ENCODE results near the gene GNAT1. TPM values are rescaled to one million over a fixed set of nuclear protein-coding genes. Genes with fewer than 3 reads are reported as not detected.

Gene GNAT1
- total and polyA plus RNA-seq, 2 of the 13 experiments (the other 11 are each of a cell fraction or from before 2014, with no cell fraction given), result 0.15 TPM; not detected in 1

DNA sequence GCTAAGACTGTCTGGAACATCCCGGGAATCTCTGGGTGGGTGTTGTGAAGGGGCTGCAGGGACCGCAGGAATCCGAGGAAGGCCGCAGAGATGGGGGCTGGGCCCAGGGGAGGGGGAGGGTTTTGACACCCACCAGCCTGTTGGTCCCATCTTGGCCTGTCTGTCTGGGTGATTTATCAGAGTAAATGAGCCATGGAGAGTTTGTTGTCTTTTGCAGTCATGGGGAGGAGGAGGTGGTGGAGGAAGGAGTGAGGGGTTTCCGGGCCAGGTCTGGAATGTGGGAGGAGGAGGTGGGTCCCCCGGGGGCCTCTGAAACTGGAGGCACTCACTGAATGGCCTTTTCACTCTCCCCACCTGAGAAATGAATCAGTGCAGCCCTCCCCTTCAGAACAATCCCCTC is 24.8 kb upstream of the GNAT1 start (continued):
- TF ChIP-seq MEIS1 (CRISPR knock-in tag; IDR thresholded peaks at IDR 0.05; ENCODE audit: borderline replicate concordance), result no peak
- TF ChIP-seq IKZF4 (CRISPR knock-in tag; IDR thresholded peaks at IDR 0.05; ENCODE audit: borderline replicate concordance, low read depth, not compliant biosample characterization), result no peak
- no peak for TF ChIP-seq RELA (CRISPR knock-in tag; IDR thresholded peaks at IDR 0.05)
- no peak for TF ChIP-seq HNRNPK (IDR thresholded peaks at IDR 0.05; ENCODE audit: low read depth, low read length, poor library complexity, severe bottlenecking)
- no peak for TF ChIP-seq ZNF207 (IDR thresholded peaks at IDR 0.05; ENCODE audit: borderline replicate concordance)
- no peak for TF ChIP-seq FOXK2 (IDR thresholded peaks at IDR 0.05)
- TF ChIP-seq ZNF790 (CRISPR knock-in tag; IDR thresholded peaks at IDR 0.05; ENCODE audit: borderline replicate concordance), result no peak
- TF ChIP-seq ZNF367 (CRISPR knock-in tag; IDR thresholded peaks at IDR 0.05; ENCODE audit: borderline replicate concordance), result no peak
- no peak for TF ChIP-seq ZNF143 (CRISPR knock-in tag; IDR thresholded peaks at IDR 0.05)
- TF ChIP-seq ESRRA (CRISPR knock-in tag; IDR thresholded peaks at IDR 0.05; ENCODE audit: low read depth), result no peak
- TF ChIP-seq, protein P1, sequence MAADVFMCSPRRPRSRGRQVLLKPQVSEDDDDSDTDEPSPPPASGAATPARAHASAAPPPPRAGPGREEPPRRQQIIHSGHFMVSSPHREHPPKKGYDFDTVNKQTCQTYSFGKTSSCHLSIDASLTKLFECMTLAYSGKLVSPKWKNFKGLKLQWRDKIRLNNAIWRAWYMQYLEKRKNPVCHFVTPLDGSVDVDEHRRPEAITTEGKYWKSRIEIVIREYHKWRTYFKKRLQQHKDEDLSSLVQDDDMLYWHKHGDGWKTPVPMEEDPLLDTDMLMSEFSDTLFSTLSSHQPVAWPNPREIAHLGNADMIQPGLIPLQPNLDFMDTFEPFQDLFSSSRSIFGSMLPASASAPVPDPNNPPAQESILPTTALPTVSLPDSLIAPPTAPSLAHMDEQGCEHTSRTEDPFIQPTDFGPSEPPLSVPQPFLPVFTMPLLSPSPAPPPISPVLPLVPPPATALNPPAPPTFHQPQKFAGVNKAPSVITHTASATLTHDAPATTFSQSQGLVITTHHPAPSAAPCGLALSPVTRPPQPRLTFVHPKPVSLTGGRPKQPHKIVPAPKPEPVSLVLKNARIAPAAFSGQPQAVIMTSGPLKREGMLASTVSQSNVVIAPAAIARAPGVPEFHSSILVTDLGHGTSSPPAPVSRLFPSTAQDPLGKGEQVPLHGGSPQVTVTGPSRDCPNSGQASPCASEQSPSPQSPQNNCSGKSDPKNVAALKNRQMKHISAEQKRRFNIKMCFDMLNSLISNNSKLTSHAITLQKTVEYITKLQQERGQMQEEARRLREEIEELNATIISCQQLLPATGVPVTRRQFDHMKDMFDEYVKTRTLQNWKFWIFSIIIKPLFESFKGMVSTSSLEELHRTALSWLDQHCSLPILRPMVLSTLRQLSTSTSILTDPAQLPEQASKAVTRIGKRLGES (CRISPR knock-in tag; IDR thresholded peaks at IDR 0.05; ENCODE audit: borderline replicate concordance), result no peak
- TF ChIP-seq EED (CRISPR knock-in tag; IDR thresholded peaks at IDR 0.05), result no peak
- no peak for TF ChIP-seq SMARCC2 (IDR thresholded peaks at IDR 0.05)
- TF ChIP-seq NR3C1 (CRISPR knock-in tag; IDR thresholded peaks at IDR 0.05), result no peak
- TF ChIP-seq RCOR2 (CRISPR knock-in tag; IDR thresholded peaks at IDR 0.05), result no peak
- TF ChIP-seq, protein P2, sequence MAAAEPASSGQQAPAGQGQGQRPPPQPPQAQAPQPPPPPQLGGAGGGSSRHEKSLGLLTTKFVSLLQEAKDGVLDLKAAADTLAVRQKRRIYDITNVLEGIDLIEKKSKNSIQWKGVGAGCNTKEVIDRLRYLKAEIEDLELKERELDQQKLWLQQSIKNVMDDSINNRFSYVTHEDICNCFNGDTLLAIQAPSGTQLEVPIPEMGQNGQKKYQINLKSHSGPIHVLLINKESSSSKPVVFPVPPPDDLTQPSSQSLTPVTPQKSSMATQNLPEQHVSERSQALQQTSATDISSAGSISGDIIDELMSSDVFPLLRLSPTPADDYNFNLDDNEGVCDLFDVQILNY (CRISPR knock-in tag; conservative IDR thresholded peaks at IDR 0.05), result no peak
- no peak for TF ChIP-seq ETV6 (CRISPR knock-in tag; conservative IDR thresholded peaks at IDR 0.05)
- peak; percentile 39; the same call in 1 of the 2 replicates for TF ChIP-seq ZNF263 (CRISPR knock-in tag; IDR thresholded peaks at IDR 0.05)
- no peak for TF ChIP-seq NKX3-1 (CRISPR knock-in tag; IDR thresholded peaks at IDR 0.05)
- no peak for TF ChIP-seq HMG20A (CRISPR knock-in tag; IDR thresholded peaks at IDR 0.05; ENCODE audit: borderline replicate concordance)
- TF ChIP-seq CBX5 (CRISPR knock-in tag; IDR thresholded peaks at IDR 0.05; ENCODE audit: borderline replicate concordance), result no peak
- no peak for TF ChIP-seq ZNF264 (CRISPR knock-in tag; IDR thresholded peaks at IDR 0.05)
- no peak for TF ChIP-seq CEBPB (IDR thresholded peaks at IDR 0.05; ENCODE audit: borderline replicate concordance, low read depth, low read length)
- no peak for TF ChIP-seq NCOA1 (CRISPR knock-in tag; IDR thresholded peaks at IDR 0.05)
- TF ChIP-seq REST (IDR thresholded peaks at IDR 0.05; ENCODE audit: borderline replicate concordance in 1 of 2, low read depth in 1 of 2, low read length in 2 of 2), result no peak
- TF ChIP-seq ZNF235 (CRISPR knock-in tag; IDR thresholded peaks at IDR 0.05; ENCODE audit: borderline replicate concordance), result no peak
- TF ChIP-seq ZNF780A (CRISPR knock-in tag; IDR thresholded peaks at IDR 0.05), result no peak

Data from HepG2 (cell line).